Stimulated activated CD8-positive, alpha-beta memory T cell treated with anti-CD3 and anti-CD28 coated beads, Interleukin-4, amount 100 ng/mL, for 4 hours (primary cell): ENCODE measurements around the gene DNAJC22.
A peak's percentile ranks its signal among the peaks of the same experiment; 100 is the strongest.

ENCODE experiments used
- DNase-seq, 2 donors: peaks; one replicate each; pipeline ENCODE4 v3.0.0-alpha.2; 2020; ENCODE audit warnings: low read depth in 2 of 2, low spot score in 1 of 2

DNAJC22 gene

DNA sequence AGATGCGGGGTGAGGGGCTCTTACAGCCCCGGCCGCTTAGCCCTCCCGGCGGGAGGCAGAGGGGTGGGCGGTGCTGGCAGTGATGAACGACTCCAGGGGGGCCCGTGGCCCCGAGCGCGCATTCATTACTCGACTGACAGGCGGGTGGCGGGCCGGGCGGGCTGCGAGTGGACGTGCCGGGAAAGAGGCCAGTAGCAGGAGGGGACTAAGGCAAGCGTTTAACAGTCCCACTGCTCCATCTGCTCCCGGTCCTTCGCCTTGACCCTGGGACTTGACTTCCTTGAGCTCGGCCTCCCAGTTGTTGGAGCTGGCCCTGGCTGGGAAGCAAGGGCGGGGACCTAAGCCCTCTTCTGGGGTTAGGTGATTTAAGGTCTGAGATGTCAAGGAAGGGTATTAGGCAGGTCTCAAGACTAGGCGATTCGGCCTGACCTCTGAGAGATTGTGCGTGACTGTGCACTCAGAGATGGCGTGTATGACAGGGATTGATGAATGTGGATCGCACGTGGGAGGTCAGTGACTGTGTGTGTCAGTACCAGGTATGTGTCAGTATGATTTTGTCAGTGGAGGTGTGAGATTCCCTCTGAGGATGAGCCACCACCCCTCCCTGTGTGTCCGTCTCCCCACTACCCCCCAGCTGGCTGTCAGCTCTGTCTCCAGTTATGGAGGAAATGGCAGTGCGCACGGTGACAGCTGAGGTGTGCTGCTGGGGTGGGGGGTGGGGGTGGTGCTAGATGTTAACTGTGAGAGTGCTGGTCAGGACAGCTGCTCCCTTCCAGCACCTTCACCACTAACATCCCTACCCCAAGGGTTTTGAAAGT, 3.6 kb upstream of the DNAJC22 start:
- no peak for DNase-seq

DNA sequence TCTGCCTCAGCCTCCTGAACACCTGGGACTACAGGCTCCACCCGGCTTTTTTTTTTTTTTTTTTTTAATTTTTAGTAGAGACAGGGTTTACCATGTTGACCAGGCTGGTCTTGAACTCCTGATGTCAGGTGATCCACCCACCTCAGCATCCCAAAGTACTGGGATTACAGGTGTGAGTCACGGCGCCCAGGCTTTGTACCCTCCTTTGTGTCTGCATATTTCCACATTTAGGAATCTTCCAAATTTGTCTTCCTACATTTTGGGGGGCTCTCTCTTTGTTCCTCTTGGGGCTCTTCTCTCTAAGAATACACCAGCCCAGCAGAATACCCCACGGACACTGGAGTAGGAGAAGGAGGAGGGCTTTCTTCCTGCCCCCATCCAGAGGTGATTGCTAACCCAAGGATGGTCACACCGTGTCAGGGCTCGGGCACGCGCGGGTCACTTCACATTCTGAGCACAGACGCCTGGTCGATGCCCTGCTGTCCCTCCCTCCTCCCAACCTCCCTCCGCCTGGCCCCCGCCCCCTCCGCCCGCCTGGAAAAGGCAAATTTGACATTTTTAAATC, 2.1 kb upstream of the DNAJC22 start:
- no peak for DNase-seq

DNA sequence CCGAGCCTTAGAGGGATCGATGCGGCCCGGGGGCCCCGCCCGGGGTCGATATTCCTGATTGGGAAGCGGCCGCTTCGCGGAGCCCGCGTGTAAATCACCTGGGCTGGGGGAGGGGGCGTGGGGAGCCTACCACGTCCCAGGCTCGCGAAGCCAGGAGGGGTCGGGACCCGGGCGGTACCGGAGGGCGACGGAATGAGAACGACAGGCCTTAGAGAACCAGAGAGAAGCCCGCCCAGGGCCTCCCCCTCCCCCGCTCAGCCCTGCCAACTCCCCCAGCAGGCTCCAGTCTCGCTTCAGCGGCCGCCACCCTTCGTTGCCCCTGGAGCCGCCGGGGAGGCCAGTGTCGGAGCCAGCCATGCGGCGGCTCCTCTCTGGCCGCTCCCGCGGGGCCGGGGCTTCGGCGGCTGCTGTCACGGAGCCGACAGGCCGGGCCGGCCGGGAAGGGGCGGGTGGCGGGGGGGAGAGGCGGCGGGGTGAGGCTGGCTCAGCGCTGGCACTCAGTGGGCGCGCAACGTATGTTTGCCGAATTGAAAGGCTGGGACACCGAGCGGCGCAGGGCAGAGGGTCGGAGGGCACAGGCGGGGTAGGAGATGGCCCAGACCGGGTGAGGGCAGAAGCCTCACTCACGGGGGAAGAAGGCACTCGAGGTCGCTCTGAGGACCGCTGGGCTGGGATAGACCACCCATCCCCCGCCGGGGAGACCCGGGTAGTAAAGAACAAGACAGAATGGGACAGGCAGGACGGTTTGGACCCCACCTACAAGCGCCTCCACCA, 1.4 kb upstream of the DNAJC22 start:
- DNase-seq = no peak

DNA sequence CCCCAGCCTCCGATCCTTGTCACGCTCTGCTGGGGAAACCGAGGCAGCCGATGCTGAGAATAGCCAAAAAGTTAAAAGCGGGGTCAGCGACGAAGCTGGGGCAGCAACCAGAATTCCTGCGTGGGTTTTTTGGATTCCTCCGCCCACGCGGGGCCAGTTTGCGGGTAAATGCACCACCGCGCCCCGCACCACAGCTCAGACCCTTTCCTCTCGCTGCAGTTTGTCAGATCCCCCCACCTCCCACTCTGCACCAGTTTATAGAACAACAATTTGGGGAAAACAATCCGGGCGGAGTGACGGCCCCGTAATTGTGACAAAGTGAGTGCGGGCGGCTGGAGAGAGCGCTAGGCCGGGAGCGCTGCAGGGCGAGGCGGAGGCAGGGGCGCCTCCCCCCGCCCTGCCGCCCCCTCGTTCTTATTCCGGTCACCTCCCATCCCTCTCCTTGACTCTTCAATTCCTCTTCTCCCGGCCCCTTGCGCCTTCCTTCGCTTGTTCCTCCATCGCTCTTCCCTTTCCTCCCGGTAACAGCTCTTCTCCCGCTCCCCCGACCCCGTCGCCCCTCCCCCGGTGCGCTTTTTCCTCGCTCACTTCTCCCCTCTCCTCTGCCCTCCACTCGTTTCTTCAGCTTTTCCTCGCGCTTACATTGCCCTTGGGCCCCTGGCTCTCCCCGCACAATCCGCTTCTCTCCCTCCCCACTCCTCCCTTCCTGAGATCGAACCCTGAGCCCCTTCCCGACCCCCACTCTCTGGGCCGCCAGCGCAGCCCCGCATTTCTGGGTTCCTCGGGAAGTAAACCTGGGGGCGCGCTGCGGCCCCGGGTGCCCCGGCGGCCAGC, 646 bp upstream of the DNAJC22 start:
- DNase-seq = no peak

DNA sequence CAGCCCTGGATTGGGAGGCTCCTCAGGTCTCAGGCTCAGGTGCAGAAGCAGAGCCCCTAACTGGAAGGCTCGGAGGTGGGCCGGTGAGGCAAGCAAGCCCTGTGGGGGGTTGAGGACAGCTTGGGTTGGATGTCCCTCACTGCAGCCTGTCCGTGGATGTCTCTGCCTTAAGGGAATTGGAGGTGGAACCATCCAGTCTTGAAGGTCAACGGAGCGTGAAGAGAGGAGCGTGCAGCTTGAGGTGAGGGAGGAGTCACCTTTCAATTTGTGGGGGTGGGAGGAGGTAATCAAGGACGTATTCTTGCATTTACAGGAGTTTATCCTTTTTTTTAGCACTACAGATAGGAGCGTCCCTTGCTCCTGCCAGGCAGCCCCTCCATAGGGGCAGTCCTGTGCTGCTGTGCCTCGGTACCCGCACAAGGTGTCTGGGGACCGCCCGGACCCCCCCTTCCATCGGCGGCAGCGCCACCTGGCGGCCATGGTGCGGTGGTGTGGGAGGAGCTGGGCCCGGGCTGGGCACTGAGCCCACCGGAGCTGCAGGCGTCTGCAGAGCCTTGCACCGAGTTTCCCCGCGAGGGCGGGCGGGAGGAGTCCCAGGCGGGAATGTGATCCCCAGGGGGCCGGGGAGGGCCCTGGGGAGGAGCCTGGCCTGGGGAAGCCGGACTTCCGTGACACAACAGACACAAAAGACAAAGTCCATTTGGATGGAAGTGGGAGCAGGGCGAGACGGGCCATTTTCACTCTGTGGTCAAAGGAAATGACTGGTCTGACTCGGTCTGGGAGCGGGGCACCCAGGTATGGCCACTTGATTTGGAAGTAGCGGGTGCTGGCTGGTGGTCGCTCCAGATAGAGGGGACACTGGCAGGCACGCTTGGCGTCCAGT, 864 bp downstream of the DNAJC22 start:
- peak; percentile 51 to 57 for DNase-seq

DNA sequence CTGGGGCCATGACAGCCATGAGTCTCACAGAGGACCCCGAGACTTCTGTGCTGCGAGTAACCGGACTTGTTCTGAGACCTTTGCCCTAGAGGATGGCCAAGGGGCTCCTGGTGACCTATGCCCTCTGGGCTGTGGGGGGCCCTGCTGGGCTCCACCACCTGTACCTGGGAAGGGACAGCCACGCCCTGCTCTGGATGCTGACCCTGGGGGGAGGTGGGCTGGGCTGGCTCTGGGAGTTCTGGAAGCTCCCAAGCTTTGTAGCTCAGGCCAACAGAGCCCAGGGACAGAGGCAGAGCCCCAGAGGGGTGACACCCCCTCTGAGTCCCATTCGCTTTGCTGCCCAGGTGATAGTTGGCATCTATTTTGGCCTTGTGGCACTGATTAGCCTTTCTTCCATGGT, 2.1 kb downstream of the DNAJC22 start:
- no peak for DNase-seq

DNA sequence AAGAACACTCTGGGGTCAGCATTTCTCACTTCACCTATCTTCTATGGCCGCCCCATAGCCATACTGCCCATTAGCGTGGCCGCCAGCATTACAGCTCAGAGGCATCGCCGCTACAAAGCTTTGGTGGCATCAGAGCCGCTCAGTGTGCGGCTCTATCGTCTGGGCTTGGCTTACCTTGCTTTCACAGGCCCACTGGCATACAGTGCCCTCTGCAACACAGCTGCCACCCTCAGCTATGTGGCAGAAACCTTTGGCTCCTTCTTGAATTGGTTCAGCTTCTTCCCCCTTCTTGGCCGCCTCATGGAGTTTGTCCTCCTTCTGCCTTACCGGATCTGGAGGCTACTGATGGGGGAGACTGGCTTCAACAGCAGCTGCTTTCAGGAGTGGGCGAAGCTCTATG, 2.6 kb downstream of the DNAJC22 start:
- no peak for DNase-seq

DNA sequence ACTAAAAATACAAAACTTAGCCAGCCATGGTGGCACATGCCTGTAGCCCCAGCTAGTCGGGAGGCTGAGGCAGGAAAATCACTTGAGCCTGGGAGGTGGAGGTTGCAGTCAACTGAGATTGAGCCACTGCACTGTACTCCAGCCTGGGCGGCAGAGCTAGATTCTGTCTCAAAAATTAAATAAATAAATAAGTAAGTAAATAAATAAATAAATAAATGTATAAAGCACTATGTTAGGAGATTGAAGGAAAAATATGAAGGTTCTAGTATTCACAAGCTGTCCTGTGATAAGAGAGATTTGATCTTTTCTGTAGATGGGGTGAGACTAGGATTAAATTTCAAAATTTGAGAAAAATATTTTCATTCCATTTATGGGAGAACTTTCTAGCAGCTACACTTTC, 5.7 kb downstream of the DNAJC22 start:
- no peak for DNase-seq

DNA sequence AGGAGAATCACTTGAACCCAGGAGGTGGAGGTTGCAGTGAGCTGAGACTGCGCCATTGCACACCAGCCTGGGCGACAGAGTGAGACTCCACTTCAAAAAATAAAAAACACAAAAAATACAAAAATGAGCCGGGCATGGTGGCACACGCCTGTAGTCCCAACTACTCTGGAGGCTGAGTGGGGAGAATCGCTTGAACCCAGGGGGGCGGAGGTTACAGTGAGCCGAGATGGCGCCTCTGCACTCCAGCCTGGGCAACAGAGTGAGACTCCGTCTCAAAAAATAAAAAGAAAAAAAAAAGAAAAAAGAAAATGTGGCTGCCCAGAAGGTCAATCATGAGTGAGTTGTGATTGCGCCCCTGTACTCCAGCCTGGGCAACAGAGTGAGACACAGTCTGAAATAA, 9.2 kb downstream of the DNAJC22 start:
- no peak for DNase-seq

DNA sequence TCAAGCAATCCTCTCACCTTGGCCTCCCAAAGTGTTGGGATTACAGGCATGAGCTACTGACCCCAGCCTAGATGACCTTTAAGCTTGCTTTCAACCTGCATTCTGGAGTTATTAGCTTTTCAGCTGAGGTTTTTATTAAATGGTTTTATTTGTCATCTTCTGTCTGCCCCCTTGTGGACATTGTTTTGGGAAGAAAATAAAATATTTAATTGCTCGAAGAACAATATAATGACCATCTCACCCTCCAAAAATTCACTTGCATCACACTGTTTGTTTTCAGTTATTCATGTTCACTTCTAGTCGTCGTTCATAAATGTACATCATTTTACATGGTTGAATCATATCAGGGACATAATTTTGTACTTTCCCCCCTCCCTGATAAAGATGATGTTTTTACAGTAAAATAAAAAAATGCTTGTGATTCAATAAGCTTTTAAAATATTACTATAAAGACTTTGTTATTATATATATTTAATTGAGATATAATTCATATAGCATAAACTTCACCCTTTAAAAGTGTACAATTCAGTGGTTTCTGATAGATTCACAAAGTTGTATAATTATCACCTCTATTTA, 10.5 kb downstream of the DNAJC22 start:
- DNase-seq = no peak

DNA sequence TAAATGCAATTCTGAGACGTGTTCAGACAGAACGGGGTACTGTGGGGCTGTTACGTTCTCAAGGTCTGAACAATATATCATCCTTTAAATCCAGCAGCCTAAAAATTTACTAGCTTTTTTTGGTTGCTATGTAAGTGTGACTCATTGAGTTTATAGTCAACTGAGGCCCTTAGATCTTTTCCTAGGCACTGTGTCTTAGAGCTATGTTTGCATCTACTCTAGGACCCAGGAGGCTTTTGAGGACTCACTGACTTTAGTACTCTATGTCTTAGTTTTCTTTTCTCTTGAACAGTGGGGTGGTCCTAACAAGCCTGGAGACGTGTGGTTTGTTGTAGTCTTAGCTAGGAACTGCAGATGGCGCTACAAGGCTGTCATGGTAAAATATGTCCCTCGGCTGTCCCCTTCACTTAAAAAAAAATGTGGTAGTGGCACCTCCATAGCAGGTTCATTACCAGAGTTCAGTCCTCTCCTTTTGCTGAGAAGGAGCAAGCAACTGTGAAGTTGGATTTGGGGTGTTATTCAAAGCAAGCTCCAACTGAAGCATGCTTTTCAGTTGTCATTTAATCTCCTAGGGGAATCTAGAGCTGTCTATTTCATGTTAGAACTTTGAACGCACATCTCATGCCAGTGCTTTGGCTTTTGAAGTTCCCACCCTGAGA, 11.9 kb downstream of the DNAJC22 start:
- peak in 1 of 2 donors; percentile 14 for DNase-seq

DNA sequence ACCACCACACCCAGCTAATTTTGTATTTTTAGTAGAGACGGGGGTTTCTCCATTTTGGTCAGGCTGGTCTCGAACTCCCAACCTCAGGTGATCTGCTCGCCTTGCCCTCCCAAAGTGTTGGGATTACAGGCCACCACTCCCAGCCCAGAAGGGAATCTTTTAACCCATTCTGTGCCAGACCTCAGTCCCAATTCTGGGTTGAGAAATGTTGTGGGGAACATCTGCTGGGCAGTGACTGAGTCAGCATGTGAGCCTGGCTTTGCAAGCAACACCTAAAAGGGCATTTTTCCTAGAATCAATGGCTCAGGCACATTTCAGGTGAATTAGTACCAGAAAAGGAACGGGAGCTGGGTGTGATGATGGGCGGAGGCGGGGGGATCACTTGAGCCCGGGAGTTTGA, 13.0 kb downstream of the DNAJC22 start:
- DNase-seq = no peak

DNA sequence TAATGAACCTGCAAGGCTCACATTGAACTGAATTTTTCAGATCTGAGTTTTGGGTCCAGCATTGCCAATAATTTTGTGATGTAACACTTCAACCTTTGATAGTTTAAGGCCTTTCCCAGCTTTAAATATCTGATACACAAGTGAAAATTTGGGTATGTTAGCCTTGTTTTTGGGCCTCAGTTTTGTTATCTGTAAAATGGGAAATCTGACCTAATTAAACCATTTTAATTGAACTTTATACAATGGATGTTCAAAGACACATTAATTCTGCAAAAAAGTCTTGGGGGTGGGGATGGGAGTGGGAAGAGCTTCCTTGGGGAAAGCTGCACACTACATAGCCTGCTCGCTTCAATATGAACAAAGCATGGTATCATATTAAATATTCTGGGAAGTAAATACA, 15.4 kb downstream of the DNAJC22 start:
- DNase-seq = no peak

DNA sequence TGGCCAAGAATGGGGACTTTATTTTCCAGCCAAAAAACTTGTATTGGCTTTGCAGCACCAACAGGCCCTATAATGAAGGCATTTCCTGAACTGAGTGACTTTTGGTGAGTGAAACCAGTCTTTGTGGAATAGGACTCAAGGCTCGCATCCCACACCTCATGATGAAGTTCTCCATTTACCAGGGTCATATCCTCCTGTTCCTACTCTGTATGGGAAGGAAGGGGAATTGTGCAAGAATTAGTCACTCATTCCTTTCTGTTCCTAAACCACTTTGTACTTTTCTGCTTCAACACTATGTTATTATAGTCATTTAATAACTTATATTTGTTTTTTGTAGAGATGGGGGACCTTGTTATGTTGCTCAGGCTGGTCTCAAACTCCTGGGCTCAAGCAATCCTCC, 18.3 kb downstream of the DNAJC22 start:
- DNase-seq = no peak

DNA sequence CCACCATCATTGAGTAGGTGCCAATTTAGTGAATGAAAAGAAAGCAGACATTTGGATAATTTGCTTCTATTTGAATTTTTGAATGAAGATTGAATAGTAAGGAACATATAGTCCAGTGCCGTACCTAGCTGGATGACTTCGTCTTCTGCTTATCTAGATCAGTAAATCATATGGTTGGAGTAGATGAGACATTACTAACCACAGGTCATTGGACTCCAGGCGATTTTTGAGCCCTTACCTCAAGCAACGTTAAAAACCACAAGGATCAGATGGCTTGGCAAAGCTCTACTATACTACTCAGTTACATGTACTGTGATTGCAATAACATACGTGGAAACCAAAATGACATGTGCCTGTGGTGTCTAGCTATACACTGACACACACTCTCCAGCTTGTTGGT, 18.9 kb downstream of the DNAJC22 start:
- no peak for DNase-seq

DNA sequence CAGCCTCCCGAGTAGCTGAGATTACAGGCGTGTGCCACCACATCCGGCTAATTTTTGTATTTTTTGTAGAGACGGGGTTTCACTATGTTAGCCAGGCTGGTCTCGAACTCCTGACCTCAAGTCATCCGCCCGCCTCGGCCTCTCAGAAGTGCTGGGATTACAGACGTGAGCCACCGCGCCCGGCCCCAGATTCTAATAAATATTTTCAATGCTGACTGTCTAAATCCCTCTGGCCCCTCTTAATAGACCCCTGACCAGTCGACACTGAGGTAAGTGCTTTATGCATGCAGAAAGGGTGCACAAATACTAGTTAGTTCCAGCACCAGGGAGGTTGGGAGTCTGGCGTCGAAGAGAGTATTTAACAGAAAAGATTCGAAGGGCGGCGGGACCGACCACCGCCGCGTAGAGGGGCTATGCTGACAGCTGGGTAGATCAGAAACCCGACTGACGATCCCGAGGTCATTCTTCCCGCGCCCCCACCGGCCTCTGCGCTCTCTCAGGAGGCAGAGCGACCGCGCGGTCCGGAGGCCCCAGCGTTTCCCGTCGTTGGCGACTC, 19.5 kb downstream of the DNAJC22 start:
- no peak for DNase-seq

DNA sequence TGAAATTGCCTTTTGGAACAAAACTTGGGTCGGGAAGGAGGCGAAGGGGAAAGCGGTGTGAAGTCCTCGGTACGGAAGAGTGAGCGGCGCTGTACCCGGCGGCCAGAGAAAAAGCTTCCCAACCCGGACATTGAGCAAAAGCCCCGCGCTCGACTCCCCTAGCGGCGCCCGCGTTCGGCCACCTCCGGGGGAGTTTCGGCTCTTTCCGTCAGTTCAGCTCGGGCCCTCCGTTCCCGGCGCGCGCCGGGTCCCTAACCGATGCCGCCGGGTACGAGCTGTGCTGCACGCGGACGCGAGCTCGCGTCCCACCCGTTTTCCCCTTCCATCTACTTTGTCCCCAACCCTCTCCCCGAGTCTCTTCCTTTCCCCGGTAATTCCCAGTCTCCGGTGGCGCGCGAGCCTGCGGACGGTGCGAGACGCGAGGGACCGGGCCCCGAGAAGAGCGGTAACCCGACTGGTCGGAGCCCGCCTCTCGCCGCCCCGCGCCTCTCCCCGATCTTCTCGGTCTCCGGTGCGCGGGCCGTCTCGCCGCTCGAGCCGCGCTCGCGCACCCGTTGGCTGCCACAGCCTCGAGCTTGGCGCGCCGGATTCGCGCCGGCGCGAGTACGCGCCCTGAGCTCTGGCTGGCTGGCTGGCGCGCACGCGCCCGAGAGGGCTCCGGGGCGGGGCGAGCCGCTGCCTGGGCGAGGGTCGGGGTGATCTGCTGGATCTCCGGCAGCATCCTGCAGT, 20.1 kb downstream of the DNAJC22 start:
- peak; percentile 63 to 64 for DNase-seq

DNA sequence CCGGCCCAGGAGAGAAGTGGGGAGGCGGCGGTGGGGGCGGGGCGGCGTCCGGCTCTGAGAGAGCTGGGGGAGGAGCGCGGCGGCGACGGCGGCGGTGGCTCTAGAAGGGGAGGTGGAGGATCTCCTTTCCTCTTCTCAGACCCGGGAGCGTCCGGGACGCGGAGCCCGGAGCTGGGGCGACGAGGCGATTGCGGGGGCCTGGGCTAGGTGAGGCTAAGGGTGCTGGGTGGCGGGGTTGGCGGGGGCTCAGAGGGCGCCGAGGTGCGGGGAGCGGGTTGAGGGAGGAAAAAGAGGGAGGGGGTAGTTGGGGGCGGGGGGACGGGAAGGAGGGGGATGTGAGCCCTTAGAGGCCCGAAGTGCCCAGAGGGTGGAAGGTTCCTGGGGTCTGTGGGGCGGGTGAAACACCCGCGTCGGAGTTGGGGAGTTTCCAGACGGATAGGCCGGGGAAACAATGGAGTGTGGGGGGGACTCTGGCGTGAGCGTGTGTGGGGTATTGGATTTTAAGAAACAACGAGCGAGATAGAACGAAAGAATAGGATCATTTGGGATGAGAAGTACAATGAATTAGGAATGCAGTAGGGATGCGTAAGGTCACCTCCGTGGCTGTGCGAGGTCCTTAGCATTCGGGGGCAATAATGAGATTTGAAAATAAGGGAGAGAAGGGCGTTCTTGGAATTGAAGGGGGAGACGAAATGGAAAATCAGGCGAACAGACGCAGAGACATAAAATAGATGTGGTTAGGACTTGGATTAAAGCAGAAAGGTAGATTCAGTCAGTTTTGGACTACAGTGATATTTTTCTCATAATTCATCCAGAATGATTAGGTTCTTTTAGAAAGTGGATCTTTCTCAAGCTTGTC, 20.9 kb downstream of the DNAJC22 start, which contains the start of gene SPATS2:
Gene SPATS2 (plus strand): TSS at position 82 of the 859 bp plus-strand sequence. CDS start 93,551 bp downstream, outside the sequence.
- DNase-seq = no peak
